ENCODE data around the gene TRIOBP.
"Not testable (repeated sequence)": the region's sequence is repeated elsewhere in the genome, so short reads cannot be mapped to it uniquely, and the experiment has no call there.

Gene TRIOBP

DNA sequence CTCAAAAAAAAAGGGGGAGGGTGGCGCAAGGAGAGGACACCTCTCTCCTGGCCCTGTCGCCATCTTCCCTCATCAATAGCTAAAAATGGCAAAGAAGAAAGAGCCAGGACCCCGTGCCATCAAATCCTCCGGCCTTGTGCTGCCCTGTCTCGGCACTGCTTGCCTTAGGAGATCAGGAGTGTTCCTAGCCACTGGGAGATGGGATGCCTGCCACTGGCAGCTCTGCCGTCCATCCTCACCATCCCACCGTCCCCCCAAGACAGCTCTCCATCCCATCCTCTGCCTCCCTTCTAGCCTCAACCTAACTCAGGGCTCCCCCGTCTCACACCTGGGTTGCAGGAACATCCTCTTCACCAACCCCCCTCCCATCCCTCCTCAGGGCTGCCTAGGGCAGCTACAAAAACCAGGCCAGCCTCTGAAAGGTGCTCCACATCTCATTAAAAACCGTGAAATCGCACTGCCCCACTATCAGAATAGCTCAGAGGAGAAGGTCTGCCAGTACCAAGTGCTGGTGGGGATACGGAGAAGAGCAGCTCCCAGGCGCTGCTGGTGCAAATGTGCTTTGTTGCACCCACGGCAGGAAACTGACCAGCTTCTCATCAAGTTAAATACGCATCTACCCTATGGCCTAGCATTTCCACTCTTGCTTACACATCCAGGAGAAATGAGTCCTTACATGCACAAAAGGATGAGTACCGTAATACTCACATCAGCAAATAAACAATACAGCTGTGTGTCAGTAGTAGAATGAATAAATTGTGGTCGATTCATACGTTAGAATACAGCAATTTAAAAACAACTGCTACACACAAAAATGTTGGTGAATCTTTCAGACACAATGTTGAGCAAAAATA is 79.2 kb downstream of the TRIOBP start:
- DNase-seq (ENCODE audit: low read depth, low spot score): no peak

DNA sequence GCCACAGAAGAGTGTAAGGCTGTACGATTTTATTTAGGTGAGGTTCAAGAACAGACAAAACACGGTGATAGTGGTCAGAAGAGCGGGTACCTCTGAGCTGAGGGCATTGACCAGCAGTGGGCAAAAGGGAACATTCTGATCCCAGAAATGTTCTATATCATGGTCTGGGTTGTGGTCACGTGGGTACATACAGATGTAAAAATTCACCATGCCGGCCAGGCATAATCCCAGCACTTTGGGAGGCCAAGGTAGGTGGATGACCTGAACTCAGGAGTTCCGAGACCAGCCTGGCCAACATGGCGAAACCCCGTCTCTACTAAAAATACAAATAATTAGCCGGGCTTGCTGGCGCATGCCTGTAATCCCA is 79.8 kb downstream of the TRIOBP start:
- no peak for DNase-seq (ENCODE audit: low read depth, low spot score)

DNA sequence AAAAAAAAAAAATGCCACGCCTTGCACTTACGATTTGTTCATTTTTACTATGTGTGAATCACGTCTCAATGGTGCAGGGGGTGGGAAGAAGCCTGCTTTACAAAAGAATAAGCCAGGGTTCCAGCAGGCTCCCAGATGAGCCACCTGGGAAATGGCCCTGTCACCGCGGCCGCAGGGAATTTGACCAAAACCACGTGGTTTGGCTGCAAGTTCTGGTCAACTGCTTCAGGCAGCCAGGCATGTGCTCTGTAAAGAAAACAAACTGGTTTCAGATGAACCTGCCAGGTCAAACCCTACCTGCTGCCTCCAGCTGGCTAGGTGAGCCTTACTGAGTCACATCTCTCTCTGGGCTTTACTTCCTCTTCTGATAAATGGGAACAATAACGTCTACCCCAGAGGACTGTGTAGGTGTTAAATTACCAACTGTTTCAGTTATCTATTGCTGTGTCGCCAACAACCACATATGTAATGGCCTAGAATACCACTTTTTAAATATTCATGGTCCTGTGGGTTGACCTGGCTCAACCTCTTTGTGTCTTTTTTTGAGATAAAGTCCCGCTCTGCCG is 80.4 kb downstream of the TRIOBP start:
- DNase-seq (ENCODE audit: low read depth, low spot score): no peak

DNA sequence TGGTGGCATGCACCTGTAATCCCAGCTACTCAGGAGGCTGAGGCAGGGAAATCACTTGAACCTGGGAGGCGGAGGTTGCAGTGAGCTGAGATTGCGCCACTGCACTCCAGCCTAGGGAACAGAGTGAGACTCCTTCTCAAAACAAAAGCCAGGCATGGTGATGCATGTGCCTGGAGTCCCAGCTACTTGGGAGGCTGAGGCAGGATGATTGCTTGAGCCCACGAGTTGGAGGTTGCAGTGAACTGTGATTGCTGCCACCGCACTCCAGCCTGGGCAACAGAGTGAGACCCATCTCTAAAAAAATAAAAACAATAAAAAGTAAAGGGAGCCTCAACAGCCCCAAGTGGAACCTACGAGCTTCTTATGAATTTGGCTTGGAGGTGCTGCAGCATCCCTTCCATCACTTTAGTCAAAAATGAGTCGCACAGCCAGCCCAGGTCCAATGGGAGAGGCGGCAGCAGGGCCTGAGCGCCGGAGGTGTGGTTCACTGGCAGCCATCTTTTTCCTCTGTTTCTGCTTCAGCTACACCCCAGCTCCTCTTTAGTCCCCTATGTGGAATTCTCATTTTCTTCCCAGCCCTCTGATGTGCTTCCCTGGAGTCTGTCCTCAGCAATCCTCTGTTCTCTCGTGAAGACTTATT is 81.6 kb downstream of the TRIOBP start:
- no peak for DNase-seq (ENCODE audit: low read depth, low spot score)

DNA sequence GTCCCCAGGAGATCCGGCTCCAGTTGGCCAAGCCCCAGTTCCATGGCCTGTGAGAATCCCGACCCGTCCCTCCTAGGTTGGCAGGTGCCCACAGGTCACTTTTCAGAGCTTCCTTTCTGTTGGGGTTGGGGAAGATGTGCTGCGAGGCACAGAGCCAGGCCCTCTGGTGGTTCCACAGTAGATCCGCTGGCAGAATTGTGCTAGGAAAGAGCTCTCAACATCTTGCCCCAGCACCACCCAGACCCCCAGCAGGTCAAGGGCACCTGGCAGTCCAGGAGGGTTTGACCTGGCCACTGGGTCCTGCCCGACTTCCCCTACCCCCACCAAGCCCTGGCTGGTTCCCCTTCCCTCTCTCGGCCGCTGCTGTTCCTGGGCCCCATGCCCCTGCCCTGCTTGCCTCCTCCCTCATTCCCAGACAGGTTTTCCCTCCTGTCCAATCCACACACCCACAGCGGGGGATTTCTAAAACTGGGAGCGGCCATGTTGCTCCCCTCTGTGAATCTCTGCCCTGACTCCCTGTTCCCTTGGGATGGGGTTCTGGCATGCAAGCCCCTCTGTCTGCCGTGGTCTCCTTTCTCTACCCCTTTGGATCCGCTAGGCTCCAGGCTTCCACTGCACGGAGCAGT is 84.7 kb downstream of the TRIOBP start:
- no peak for DNase-seq (ENCODE audit: low read depth, low spot score)

DNA sequence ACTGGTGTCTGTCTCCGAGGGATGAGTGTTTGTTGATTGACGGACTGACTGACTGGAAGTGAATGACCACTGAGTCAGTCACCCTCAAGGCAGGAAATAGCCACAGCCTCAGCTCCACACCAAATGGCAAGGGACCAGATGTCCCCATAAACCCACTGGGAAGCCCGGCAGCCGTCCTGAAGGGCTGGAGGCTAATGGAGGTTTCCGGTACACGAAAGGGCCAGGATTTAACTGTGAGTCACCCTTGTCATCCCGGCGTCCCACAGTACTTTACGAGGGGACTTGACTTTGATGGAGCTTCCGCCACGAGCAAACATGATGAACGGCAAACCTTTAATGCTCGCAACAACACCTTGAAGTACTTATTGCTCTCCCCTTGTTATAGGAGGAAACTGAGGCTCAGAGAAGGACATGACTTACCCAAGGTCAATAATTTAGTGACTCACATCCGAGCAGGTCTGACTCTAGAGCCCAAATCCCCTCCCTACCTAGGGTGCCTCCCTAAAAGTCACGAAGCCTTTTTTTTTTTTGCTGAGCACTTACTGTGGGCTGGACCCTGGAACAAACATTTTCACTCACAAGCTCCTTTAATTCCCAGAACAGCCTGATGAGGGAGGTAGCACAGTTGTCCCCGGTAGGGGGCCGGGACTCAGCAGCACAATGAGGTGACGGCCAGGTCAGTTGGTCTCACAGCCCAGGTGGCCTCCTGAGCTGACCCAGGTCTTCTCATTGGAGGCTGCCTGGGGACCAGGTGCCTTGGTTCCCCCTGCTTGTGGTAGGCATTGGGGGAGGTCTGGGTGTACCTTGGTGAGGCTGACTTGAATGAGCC is 85.7 kb downstream of the TRIOBP start:
- no peak for DNase-seq (ENCODE audit: low read depth, low spot score)

DNA sequence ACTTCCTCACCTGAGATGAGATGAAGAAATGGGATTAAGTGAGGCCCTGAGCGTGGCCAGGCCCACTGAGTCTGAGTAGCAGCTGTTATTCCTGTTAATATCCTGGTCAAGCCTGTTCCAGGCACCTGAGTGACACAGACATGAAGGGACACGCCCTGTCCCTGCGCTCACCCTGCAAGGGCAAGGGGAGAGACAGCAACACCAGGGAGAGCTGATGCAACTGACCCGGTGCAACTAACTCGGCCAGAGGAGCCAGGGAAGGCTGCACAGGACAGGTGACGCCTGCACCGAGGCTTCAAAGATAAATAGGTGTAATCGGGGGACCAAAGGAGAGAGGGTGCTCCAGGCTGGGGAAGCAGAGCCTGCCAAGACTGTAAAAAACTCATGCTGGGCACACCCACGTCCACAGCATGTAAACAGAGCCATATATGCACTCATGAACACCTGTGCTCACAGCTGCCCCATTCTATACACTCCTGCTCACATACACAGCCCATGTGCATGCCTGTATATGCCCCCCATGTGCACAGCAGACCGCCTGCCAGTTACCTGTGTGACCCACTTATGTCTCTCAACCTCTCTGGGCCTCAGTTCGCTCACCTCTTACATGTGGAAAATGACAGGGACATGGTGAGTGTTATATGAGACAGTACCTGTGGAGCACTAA is 88.1 kb downstream of the TRIOBP start:
- no peak for DNase-seq (ENCODE audit: low read depth, low spot score)

DNA sequence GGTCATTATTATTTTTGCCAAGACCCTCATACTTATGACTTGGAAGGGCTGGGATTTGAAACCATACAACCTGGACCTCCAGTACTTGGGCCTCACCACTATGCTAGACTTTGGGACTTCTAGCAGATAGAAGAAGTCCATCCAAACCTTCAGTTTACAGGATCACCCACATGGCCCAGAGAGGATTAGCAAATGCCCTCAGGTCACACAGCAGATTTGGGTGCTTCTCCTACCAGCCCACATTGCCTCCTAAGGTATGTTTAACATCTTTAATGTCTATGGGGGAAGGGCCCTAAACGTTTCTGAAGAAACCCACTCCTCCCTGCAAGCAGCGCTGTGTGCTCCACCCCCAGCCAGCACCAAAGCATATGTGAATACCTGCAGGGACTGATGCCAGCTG is 93.4 kb downstream of the TRIOBP start:
- no peak for DNase-seq (ENCODE audit: low read depth, low spot score)

DNA sequence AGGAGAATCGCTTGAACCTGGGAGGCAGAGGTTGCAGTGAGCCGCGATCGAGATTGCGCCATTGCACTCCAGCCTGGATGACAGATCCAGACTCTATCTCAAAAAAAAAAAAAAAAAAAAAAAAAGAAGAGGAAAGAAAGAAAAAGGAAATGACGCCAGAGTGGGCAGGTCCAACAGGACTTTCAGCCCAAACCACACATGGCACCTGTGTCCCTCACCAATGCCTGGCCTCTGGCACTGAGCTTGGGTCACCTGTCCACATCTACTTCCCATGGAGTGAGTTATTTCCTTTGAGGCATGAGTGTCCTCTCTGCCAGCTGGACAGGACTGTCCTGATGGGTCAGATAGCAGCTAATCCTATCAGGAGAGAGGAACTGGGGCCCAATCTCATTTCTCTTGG is 95.6 kb downstream of the TRIOBP start:
- no peak for DNase-seq (ENCODE audit: low read depth, low spot score)

DNA sequence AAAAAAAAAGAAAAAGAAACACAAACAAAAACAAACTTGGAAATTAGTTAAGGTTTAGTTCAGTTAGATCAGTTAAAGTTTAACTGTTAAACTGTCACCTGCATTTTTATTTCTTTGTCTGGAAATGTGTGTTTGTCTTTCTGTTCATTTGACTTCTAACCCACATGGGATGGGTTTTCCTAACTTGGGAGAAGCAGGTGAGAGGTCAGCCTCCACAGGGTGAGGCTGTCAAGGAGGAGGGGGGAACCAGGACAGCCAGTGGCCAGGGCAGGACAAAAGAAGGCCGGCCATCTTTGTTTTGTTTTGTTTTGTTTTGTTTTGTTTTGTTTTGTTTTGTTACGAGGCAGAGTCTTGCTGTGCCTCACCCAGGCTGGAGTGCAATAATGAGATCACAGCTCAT is 97.5 kb downstream of the TRIOBP start:
- no peak for DNase-seq (ENCODE audit: low read depth, low spot score)

DNA sequence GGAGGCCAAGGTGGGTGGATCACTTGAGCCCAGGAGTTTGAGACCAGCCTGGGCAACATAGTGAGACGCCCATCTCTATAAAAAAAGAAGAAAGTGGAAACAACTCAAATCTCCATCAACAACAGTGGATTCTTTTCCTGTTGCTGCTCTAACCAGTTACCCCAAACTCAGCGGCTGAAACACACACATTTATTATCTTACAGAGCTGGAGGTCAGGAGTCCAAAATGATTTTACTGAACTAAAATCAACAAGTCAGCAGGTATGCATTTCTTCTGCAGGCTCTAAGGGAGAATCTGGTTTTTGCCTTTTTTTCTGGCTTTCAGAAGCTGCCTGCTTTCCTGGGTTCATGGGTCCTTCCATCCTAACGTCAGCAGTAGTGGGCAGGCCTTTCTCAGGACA is 99.2 kb downstream of the TRIOBP start:
- DNase-seq (ENCODE audit: low read depth, low spot score): no peak

DNA sequence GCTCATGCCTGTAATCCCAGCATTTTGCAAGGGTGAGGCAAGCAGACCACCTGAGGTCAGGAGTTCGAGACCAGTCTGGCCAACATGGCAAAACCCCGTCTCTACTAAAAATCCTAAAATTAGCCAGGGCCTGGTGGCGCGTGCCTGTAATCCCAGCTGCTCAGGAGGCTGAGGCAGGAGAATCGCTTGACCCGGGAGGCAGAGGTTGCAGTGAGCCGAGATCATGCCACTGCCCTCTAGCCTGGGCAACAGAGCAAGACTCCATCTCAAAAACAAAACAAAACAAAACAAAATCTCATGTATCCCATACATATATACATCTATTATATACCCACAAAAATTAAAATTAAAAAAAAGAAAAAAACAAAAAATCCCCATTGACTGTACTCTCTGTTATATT is 100.4 kb downstream of the TRIOBP start:
- not testable (repeated sequence) for DNase-seq (ENCODE audit: low read depth, low spot score)

DNA sequence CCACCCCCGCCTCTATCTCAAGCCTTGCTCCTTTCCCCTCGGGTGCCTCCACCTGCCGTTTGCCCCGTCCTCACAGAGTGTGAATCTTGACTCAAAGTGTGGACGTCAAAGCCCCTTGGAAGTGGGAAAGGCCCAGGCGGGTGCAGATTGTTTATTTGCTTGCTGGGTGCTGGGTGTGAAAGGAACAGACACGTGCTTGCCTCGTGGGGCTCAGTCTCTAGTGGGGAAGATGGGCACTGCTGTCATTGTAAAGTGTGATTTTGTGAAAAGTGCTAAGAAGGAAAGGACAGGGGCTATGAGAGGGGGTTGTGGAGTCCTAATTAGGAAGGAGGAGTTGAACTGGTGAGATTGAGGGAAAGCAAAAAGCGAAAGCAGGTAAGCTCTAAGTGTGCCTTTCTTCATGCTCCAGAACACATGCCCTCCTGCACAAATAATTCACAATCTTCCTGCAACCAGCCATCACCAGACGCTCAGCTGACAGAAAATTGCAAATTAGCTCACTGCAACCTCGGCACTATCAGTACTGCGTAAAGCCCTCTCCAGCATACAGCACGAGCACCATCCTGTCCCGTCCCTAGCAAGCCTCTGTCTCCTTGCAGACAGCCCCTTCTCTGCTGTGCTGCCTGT is 101.1 kb downstream of the TRIOBP start:
- DNase-seq (ENCODE audit: low read depth, low spot score): no peak

DNA sequence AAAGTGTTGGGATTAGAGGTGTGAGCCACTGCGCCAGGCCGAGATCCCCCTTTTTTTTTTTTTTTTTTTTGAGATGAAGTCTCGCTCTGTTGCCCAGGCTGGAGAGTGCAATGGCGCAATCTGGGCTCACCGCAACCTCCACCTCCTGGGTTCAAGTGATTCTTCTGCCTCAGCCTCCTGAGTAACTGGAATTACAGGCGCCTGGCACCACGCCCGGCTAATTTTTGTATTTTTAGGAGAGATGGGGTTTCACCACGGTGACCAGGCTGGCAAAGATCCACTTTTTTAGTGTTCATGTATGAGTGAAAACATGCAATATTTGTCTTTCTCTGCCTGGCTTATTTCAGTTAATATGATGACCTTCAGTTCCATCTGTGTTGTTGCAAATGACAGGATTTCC is 103.1 kb downstream of the TRIOBP start:
- DNase-seq (ENCODE audit: low read depth, low spot score): not testable (repeated sequence)

DNA sequence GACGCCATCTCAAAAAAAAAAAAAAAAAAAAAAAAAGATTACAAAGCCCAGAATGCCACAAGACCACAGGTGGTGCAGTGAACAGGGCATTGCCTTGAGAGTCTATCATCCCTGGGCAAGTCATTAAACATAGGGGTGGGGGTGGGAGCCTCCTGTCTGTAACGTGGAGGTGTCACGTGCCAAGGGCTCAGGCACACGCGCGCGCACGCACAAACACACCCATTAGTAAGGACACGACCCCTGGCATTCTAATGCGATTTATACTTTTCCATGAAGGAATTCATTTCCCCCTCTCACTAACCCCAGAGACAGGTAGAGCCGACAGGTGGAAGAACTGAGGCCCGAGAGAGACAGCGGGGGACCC is 105.1 kb downstream of the TRIOBP start:
- DNase-seq (ENCODE audit: low read depth, low spot score): no peak

DNA sequence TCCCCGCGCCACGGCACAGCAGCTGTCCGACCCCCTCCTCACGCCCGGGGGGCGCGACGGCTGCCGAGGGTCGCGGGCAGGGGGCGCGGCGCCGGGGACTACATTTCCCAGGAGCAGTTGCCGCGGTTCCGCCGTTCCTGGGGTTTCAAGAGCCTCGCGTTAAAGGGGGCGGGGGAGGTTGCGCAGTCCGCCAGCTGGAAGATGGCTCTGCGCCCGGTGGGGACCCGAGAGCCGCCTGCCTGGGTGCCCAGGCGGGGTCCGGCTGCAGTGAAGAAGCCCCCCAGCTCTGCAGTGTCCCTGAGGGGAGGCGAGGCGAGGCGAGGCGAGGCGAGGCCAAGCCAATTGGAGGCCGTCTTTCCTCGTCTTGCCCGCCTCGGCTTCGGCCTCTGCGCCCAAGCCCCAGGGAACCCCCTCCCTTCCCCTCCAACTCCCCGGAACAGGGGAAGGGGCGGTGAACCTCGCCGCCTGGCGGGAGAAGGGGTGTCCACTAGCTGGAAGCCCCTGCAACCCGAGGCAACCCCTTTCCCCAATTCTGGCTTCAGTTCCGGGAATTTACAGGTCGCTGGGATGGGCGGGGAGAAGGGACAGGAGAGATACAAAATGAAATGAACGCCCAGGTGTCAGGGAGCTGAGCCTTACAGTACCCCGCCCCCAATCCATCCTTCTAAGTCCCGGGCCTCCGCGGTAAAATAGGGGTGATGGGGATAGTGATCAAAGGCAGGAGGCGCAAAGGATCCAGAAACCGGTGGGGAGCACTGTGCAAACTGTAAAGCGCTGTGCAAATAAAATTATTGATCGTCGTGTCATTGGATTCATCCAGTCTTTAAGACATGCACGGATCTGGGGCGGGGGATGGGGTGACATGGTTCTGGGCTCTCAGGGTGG is 105.7 kb downstream of the TRIOBP start:
- DNase-seq (ENCODE audit: low read depth, low spot score): no peak

DNA sequence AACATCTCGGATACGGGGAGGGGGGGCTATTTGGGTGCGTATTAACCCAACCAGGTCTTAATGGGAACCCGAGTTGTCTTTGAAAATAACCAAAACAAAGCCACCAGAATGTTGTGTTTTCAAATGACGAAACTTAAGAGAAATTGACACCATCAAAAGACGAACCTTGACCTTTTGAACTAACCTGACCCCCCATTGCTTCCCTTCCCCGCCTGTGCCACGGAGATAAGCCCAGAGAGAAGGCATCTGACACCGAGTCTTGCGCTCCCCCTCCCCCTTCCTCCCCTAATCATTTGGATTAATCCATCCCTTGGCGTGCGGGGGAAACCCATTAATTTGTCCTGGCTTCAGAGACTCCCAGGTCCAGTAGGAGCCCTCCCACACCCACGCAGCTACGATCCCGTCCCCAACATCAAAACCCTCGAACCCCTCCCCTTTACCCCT is 106.4 kb downstream of the TRIOBP start:
- no peak for DNase-seq (ENCODE audit: low read depth, low spot score)

DNA sequence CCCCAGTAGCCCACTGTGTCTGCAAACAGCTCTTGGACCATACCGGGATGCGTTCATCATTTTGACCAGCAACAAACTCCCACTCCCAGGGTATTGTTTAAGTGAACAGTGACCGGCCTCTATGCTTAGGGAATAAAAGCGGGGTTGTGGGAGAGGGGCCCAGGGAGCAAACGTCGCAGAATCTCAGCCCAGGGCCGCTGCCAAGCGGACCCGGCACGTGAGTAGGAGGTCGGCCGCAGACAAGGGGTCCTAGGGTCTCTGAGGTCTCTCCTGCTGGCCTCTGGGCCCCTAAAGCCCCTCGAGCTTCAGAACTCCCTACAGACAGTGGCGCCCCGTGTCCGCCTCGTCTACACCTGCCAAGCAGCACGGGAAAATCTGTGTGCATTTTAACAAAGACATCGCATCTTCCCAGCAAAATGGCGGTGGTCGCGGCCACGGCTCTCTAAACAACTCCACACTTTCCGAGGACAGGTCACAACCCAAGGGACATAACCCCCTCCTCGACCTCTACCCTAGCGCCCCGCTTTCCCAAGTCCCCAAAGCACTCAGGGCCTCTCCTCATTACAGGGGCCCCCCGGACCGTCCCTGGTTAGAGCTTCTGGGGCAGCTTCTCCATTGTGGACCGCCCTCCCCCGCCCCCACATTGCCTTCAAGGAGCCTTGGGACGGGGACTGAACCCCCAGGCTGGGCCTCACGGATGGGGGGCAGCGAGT is 106.9 kb downstream of the TRIOBP start:
- no peak for DNase-seq (ENCODE audit: low read depth, low spot score)

DNA sequence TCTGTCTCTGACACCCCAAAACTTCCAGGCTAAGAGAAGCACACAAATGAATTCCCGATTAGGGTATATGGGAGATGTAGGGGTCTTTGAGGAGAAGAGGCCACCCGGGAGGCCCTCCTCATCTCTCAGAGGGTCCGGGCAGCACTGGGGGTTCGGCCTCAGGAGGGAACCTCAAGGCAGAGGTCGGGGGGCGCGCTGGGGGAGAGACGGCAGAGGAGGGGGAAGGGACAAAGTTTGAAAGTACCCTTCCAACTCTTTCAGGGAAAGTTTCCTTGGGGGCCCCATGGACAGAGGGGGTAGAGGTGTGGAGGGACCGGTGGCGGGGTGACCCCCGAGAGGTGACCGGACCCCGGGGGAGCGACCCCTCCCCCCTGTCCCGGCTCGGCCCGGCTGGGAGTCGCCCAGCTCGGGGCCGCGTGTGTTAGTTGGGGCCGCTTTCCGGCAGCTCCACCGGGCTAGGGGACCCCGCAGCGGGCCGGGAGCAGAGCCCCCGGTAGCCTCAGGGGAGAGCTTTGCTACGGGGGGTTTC is 107.6 kb downstream of the TRIOBP start:
- DNase-seq (ENCODE audit: low read depth, low spot score): no peak
